ENCODE data around the gene MAN2A1.
"Not testable (repeated sequence)": the region's sequence is repeated elsewhere in the genome, so short reads cannot be mapped to it uniquely, and the experiment has no call there.

MAN2A1 gene

GRCh38 chr5:109756543-109757185, 66.9 kb downstream of the MAN2A1 start:
- Histone ChIP-seq H3K79me2 (ENCODE audit: insufficient read depth, low read length) (no peaks in the 10 kb centered on the region; the same call in 1 of the 2 replicates), H3K4me2 (ENCODE audit: low read length) (no peak overlapping the region), H3K27me3 (ENCODE audit: insufficient read depth, low read length) (no peaks in the 10 kb centered on the region), H3F3A (ENCODE audit: insufficient read depth, low read length) (no peaks in the 10 kb centered on the region; the same call in 1 of the 2 replicates), H3K27ac (ENCODE audit: low read depth, low read length, poor library complexity, severe bottlenecking) (no peak overlapping the region), H3K9ac (ENCODE audit: low read length) (no peak overlapping the region), H3K4me3 (ENCODE audit: low read depth, low read length, poor library complexity, severe bottlenecking) (no peak overlapping the region), H2AFZ (ENCODE audit: low read length) (no peak overlapping the region), H4K20me1 (ENCODE audit: insufficient read depth, low read length) (no peaks in the 10 kb centered on the region), H3K36me3 (ENCODE audit: insufficient read depth, low read length) (peaks cover 39% of the 10 kb centered on the region), H3K9me3 (ENCODE audit: low read length) (no peaks in the 10 kb centered on the region), H3K9me2 (ENCODE audit: low read depth, low read length) (no peaks in the 10 kb centered on the region; the same call in 1 of the 2 replicates), H3K4me1 (ENCODE audit: insufficient read depth, low read length, severe bottlenecking) (no peaks in the 10 kb centered on the region)
- TF ChIP-seq EZH2 (IDR thresholded peaks at IDR 0.05; ENCODE audit: borderline replicate concordance, low read length) (no peak), CTCF (IDR thresholded peaks at IDR 0.05; ENCODE audit: low read length) (no peak)

- Histone ChIP-seq H4K20me1 (ENCODE audit: insufficient read depth, low read length) (no peaks in the 10 kb centered on the region), H3K9me3 (ENCODE audit: low read length) (no peaks in the 10 kb centered on the region)
These were observed 67.8 kb downstream of the MAN2A1 start for GRCh38 chr5:109757490-109757889.

GRCh38 chr5:109759306-109759705, 69.6 kb downstream of the MAN2A1 start:
- no peak overlapping the region for H2AFZ ChIP-seq (ENCODE audit: low read length)
- no peaks in the 10 kb centered on the region for H4K20me1 ChIP-seq (ENCODE audit: insufficient read depth, low read length)
- H3K9me2 ChIP-seq (ENCODE audit: low read depth, low read length) = no peaks in the 10 kb centered on the region; the same call in 1 of the 2 replicates
- H3K9ac ChIP-seq (ENCODE audit: low read length) = no peak overlapping the region
- TF ChIP-seq CTCF (IDR thresholded peaks at IDR 0.05; ENCODE audit: low read length) (no peak), EZH2 (IDR thresholded peaks at IDR 0.05; ENCODE audit: borderline replicate concordance, low read length) (no peak)
- H3K4me3 ChIP-seq (ENCODE audit: low read depth, low read length, poor library complexity, severe bottlenecking) = no peak overlapping the region
- H3K9me3 ChIP-seq (ENCODE audit: low read length) = no peaks in the 10 kb centered on the region
- H3K4me2 ChIP-seq (ENCODE audit: low read length) = no peak overlapping the region
- no peaks in the 10 kb centered on the region for H3K27me3 ChIP-seq (ENCODE audit: insufficient read depth, low read length)
- H3K27ac ChIP-seq (ENCODE audit: low read depth, low read length, poor library complexity, severe bottlenecking) = no peak overlapping the region
- no peaks in the 10 kb centered on the region for H3K4me1 ChIP-seq (ENCODE audit: insufficient read depth, low read length, severe bottlenecking)
- peaks cover 52% of the 10 kb centered on the region for H3K36me3 ChIP-seq (ENCODE audit: insufficient read depth, low read length)
- no peaks in the 10 kb centered on the region; the same call in 1 of the 2 replicates for H3F3A ChIP-seq (ENCODE audit: insufficient read depth, low read length)
- no peaks in the 10 kb centered on the region; the same call in 1 of the 2 replicates for H3K79me2 ChIP-seq (ENCODE audit: insufficient read depth, low read length)

More at GRCh38 chr5:109757490-109757889, 67.8 kb downstream of the MAN2A1 start:
- Histone ChIP-seq H2AFZ (ENCODE audit: low read length) (no peak overlapping the region), H3K27me3 (ENCODE audit: insufficient read depth, low read length) (no peaks in the 10 kb centered on the region), H3K9me2 (ENCODE audit: low read depth, low read length) (no peaks in the 10 kb centered on the region; the same call in 1 of the 2 replicates), H3K27ac (ENCODE audit: low read depth, low read length, poor library complexity, severe bottlenecking) (no peak overlapping the region), H3K36me3 (ENCODE audit: insufficient read depth, low read length) (peaks cover 44% of the 10 kb centered on the region), H3K4me3 (ENCODE audit: low read depth, low read length, poor library complexity, severe bottlenecking) (no peak overlapping the region), H3K9ac (ENCODE audit: low read length) (no peak overlapping the region), H3K4me2 (ENCODE audit: low read length) (no peak overlapping the region), H3K79me2 (ENCODE audit: insufficient read depth, low read length) (no peaks in the 10 kb centered on the region; the same call in 1 of the 2 replicates), H3F3A (ENCODE audit: insufficient read depth, low read length) (no peaks in the 10 kb centered on the region; the same call in 1 of the 2 replicates), H3K4me1 (ENCODE audit: insufficient read depth, low read length, severe bottlenecking) (no peaks in the 10 kb centered on the region)
- no peak for TF ChIP-seq CTCF (IDR thresholded peaks at IDR 0.05; ENCODE audit: low read length)
- no peak for TF ChIP-seq EZH2 (IDR thresholded peaks at IDR 0.05; ENCODE audit: borderline replicate concordance, low read length)

- H3K4me3 ChIP-seq (ENCODE audit: low read depth, low read length, poor library complexity, severe bottlenecking); H3F3A ChIP-seq (ENCODE audit: insufficient read depth, low read length); H3K9me3 ChIP-seq (ENCODE audit: low read length); H3K4me2 ChIP-seq (ENCODE audit: low read length); H3K9me2 ChIP-seq (ENCODE audit: low read depth, low read length); H2AFZ ChIP-seq (ENCODE audit: low read length); H3K79me2 ChIP-seq (ENCODE audit: insufficient read depth, low read length); H3K27me3 ChIP-seq (ENCODE audit: insufficient read depth, low read length); H4K20me1 ChIP-seq (ENCODE audit: insufficient read depth, low read length); H3K27ac ChIP-seq (ENCODE audit: low read depth, low read length, poor library complexity, severe bottlenecking); H3K9ac ChIP-seq (ENCODE audit: low read length); H3K4me1 ChIP-seq (ENCODE audit: insufficient read depth, low read length, severe bottlenecking): not testable (repeated sequence)
- peaks cover 52% of the 10 kb centered on the region for H3K36me3 ChIP-seq (ENCODE audit: insufficient read depth, low read length)
These were observed 70.4 kb downstream of the MAN2A1 start for GRCh38 chr5:109760130-109760529.
